GM19467 (cell line): ENCODE measurements around the gene CDC5L.

Experiments used
- ATAC-seq: cut with Tn5 transposase; IDR thresholded peaks from one replicate; pipeline ENCODE4 v1.9.1; 2021; ENCODE audit warnings: mild to moderate bottlenecking, moderate library complexity; ENCODE audit not compliant: unreplicated experiment

The CDC5L gene

GRCh38 chr6:44373051-44373450 is 14.5 kb upstream of the CDC5L start:
- ATAC-seq: no peak

DNA sequence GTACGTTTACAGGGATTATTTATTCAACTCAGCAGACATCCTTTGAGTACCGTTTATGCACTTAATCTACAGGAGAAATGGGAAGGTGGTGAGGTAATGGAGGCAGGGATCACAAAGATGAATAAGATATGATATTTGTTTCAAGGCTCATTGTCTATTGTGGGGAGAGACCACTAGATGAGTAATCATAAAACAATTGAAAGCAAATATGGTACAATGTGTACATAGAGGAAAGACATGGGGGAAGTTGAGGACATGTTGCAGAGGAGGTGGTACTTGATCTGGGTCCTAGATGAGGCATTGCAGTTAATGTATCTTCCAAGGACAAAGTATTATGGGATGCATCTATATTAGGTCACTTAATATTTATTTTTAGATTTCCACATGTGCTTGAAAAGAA is 13.7 kb upstream of the CDC5L start:
- no peak for ATAC-seq

DNA sequence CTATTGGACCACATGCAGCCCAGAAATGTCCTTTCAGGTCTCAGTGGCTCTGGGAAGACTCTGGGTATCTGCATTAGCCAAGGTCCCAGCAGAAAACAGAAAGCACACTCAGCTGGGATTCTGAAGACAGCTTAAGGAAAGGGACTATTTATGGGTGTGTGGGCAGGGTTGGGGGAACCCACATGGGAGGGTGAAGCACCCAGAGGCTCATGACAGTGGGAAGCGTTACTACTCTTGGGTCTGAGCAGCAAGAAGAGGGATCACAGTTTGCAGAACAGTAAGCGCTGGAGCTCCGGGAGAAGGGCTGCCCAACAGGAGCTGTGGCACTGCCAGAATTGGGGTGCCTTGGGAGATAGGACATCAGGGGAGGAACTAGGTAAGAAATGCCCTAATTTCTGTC is 12.4 kb upstream of the CDC5L start:
- no peak for ATAC-seq

DNA sequence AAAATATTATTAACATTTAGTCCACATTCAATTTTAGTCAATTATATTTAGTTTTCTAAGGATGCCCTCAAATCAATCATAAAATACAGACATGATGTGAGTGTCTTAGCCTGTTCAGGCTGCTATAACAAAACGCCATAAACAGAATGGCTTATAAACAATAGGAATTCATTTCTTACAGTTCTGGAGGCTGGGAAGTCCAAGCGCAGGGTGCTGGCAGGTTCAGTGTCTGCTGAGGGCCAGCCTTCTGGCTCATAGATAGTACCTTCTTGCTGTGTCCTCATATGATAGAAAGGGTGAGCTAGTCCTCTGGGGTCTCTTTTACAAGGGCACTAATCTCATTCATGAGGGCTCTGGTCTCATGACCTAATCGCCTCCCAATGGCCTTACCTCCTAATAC is 10.0 kb upstream of the CDC5L start:
- ATAC-seq: no peak

GRCh38 chr6:44377971-44378370 is 9.5 kb upstream of the CDC5L start:
- ATAC-seq: no peak

DNA sequence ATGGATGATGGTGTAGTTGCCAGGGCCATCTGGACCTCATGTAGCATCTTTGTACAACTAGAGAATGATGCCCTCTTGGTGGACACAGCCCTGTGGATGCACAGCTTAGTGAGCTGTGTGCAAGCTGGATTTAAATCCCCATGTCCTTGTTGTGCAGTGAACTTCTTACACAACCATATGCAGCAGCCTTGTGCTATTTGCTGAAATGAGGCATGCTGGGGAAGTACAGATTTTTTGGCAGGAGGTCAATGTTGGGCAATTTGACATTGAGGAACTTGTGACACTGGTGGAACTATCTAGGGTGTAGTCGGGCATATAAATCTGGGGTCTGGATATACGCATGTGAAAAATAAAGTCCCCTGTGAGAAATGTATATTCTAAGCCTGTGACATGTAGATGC is 5.8 kb upstream of the CDC5L start:
- ATAC-seq: no peak

DNA sequence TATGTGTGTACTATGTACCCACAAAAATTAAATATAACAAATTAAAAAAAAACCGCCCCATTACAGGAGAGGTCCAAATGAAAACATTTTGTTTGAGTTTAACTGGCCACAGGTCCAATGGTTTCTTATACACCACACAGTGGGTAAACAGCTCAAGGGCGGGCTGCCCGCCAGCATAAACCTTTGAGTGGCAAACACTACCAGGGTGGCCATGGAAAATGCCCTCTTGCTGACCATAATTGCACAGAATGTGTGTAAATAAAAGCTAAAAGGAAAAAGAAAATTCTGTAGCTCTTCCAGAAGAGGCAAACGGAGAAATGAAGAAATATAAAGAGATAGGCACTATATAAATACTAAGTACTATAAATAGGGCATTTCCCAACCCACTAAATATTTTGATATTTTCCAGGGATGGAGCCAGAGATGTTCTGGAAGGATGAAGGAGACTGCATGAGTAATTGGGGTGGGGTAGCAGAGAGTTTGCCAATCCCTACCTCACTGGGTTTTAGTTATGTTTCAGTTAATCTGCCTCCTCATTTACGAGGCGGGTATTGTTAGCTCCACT is 1.1 kb upstream of the CDC5L start:
- no peak for ATAC-seq

DNA sequence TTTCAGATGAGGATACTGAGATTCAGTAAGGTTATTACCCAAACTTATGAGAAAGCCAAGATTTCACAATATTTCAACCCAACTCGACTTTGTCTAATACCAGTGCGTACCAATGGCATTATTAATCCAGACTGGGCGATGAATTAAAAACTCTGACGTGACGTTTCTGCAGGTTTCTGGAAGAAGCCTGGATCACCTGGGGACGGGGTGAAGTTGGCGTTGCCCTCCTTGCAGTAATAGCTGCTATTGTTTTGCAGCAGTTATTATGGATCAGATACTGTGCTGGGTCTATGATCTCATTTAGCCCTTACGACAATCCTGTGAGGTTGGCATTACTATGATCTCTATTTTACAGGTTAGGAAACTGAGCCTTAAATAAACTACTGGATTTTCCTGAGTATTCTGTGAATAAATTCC is 569 bp upstream of the CDC5L start:
- ATAC-seq: no peak

GRCh38 chr6:44388135-44388487 is 605 bp downstream of the CDC5L start:
- no peak for ATAC-seq

GRCh38 chr6:44388887-44389286 is 1.4 kb downstream of the CDC5L start:
- ATAC-seq: no peak

DNA sequence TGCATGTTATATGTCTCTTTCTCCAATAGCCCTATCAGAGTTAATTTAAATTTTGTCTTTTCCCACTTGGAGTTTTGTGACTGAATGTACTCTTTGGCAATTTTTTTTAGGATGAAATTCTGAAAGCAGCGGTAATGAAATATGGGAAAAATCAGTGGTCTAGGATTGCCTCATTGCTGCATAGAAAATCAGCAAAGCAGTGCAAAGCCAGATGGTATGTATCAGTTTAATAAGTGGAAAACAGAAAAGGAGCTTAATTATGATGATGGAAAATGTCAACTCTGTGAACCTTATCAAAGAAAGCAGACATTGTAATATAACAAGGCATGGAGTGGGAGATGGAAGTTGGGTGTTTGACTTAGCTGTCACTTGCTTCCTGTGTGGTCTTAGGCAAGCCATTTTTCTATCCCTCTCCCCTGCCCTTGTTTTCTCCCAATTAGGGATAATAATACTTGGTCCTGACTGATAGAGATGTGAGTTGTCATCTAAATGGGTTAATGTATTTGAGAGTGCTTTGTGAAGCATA is 2.7 kb downstream of the CDC5L start:
- ATAC-seq: no peak

- ATAC-seq: no peak
Measured at GRCh38 chr6:44395501-44395900, 8.0 kb downstream of the CDC5L start.

DNA sequence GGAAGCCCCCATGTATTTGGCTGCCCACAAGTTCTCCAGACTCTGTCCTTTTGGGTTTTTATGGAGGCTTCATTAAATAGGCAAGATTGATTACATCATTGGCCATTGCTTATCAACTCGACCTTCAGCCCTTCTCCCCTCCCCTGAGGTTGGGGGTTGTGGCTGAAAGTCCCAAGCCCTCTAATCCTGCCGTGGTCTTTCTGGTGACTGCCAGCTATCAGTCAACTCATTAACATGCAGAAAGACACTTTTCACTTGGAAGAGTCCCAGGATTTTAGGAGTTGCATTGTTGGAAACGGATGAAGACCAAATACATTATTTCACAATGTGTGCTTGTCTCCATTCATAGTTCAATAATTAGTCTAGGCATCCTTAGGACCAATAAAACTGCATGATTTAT is 9.5 kb downstream of the CDC5L start:
- ATAC-seq: no peak

DNA sequence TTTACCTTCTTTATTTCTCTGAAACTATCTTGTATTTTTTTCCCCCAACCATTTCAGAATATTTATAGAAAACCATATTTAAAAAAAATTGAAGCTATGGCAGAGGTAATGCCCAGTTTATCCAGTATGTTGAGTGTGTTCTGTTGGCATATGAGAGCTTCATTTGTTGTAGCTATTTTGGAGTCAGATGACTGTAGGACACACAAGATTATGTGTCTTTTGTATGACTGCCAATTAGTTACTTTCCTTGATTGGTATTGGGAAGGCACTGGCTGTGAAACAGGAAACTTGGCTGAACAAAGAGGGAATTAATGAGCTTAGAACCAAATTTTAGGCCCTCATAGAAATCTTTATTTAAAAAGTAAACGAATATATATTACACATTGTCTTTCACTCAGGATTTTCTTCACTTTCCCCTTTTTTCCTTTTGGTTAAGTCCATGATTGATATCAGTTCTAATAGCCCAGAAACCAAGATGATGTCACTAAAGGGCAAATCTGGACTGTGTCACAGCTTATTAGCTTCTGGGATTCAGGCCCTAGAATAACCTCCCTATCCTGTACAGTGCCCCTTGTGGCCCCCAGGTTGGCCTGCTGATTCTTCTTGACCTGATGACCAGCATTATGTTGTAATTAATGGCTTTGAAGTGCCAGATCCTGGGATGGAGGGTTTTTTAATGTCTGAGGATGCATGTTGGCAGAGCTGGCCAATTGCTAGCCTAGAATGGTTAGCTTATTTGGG is 10.1 kb downstream of the CDC5L start:
- ATAC-seq: no peak

DNA sequence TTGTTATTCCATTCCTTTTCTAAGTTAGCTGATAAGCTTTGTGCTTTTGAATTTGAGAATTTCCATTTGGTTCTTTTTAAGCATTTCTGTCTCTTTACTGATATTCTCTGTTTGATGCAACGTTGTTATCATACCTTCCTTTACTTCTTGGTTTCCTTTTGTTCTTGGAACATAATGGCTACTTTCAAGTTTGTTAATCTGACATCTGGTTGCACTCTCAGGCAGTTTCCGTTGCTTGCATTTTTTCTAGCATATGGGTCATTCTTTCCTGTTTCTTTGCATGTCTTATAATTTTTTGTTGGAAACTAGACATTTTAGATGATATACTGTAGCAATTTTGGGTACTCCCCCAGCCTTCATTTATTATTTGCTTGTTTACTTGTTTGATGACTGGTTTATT is 12.5 kb downstream of the CDC5L start:
- no peak for ATAC-seq

DNA sequence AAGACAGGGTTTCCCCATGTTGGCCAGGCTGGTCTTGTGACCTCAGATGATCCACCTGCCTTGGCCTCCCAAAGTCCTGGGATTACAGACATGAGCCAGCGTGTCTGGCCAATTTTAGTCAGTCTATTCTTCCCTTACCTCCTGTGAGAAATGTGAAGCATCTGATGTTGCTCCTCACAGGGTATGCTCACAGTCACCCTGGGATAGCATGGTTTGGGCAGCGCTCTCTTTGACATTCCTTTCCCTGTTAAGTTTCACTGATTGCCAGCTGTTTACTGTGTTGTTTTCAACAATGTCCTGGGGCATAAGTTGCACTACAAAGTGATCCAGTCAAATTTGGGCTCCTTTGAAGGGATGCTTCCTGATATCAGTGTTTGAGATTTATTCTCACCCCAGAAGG is 13.1 kb downstream of the CDC5L start:
- ATAC-seq: no peak

DNA sequence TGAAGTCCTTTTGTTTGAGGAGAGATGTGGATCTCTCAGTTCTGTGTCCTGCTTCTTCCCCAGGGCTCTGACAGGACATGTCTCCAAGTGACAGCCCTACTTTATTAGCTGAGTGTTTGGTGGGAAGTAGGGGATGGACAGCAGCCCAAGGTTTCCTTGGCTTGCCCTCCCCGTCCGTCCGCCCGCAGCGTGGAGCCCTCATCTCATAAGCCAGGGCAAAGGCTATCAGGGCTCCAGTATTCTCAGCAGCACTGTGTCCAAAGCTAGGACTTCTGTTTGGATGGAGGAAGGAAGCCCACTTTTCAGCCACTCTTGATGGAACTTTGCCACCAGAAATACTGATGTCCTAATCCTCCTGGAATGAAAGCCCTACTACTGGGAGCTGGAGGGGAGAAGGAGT is 13.6 kb downstream of the CDC5L start:
- ATAC-seq: no peak

DNA sequence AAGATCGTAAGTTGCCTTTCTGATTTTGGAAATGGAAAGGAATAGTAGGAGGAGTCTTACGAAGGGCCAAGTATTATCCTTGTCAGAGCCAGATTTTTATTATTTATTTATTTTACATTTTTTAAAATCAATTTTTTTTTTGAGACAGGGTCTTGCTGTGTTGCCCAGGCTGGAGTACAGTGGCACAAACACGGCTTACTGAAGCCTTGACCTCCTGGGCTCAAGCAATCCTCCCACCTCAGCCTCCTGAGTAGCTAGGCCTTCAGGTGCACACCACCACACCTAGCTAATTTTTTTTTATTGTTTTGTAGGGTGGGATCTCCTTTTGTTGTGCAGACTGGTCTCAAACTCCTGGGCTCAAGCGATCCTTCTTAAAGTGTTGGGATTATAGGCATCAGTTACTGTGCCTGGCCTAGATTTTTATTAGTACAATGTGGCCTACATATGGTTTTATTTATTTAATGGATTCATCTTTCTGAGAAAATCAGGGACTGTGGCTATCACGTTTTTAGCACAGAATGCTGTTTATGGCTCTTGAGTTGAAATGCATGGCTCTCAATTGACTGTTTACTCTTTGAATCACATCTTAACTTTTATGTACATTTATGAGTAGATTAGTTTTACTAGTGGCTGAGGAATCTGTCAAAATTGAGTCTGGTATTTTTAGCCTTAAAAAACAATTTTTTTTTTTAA is 16.7 kb downstream of the CDC5L start:
- no peak for ATAC-seq

- ATAC-seq: no peak
Measured at GRCh38 chr6:44404715-44405099, 17.2 kb downstream of the CDC5L start.

- ATAC-seq: no peak
Measured at GRCh38 chr6:44407951-44408670, 20.6 kb downstream of the CDC5L start.

GRCh38 chr6:44409207-44409794 is 21.8 kb downstream of the CDC5L start:
- no peak for ATAC-seq
